HepG2 (cell line): ENCODE measurements around the gene RUNX2. TPM values are rescaled to one million over a fixed set of nuclear protein-coding genes. Genes with fewer than 3 reads are reported as not detected.

ENCODE experiments used
- ATAC-seq: fragments of 200-7000 bp; cut with Tn5 transposase; 3 replicates; pipeline ENCODE4 v1.9.1; 2020; ENCODE audit warnings: mild to moderate bottlenecking, moderate library complexity
- BruUV-seq: library from RNA; stranded (reverse); fragments of 400-500 nt; replicated peaks from 2 replicates; lab custom pipeline; 2021; lab: Mats Ljungman, UMichigan
- CTCF ChIA-PET: fragments of 300-600 bp; formaldehyde crosslinking; extraction: SDS; loops from one replicate; lab custom pipeline; 2021; ENCODE audit warnings: low total read pairs, inconsistent platforms, low intra/inter-chr PET ratio; lab: Yijun Ruan, JAX
- POLR2A ChIA-PET: fragments of 350-600 bp; sonication (Branson Sonifier 250); formaldehyde crosslinking; loops from one replicate; lab custom pipeline; 2020; ENCODE audit warnings: antibody characterized with exemption, inconsistent platforms; lab: Yijun Ruan, JAX
- DNase-seq: peaks from one replicate; pipeline ENCODE4 v3.0.0-alpha.2; 2015; ENCODE audit warnings: low spot score
- FAIRE-seq: peaks from 3 replicates; lab custom pipeline; 2011; peaks lifted over from hg19 to GRCh38; lab: Jason Lieb, UNC
- H2AFZ ChIP-seq: one replicate; pipeline ENCODE4 v1.6.1; 2011; ENCODE audit warnings: low read length, inconsistent platforms
- H3K27ac ChIP-seq: fragments of 300-600 bp; 3 replicates; pipeline ENCODE4 v1.8.0; 2011; ENCODE audit warnings: mixed run types, mild to moderate bottlenecking, mixed read lengths, low read length, inconsistent platforms; ENCODE audit not compliant: insufficient read depth; ENCODE audit errors: extremely low read length
- H3K27me3 ChIP-seq, 2 experiments: fragments of 200-600 bp in 1 of 2; 2 replicates in 1 of 2; 3 replicates in 1 of 2; pipeline versions ENCODE4 v1.6.0 to v1.8.0; 2011; ENCODE audit warnings: low read length in 2 of 2, mild to moderate bottlenecking in 2 of 2, moderate library complexity in 2 of 2, inconsistent platforms in 1 of 2; ENCODE audit not compliant: insufficient read depth in 2 of 2, control insufficient read depth in 1 of 2
- H3K36me3 ChIP-seq, 2 experiments: fragments of 200-600 bp in 1 of 2; replicated peaks in 1 of 2; 2 replicates in 1 of 2; 3 replicates in 1 of 2; pipeline versions ENCODE4 v1.5.1 to v1.8.0; 2011; ENCODE audit warnings: low read length in 2 of 2, inconsistent platforms in 1 of 2; ENCODE audit not compliant: insufficient read depth in 2 of 2, control insufficient read depth in 1 of 2
- H3K4me1 ChIP-seq: 2 replicates; pipeline ENCODE4 v1.5.1; 2012; ENCODE audit warnings: low read length, inconsistent platforms; ENCODE audit not compliant: insufficient read depth
- H3K4me2 ChIP-seq: 2 replicates; pipeline ENCODE4 v1.6.0; 2011; ENCODE audit warnings: low read depth, low read length, inconsistent platforms
- H3K4me3 ChIP-seq, 3 experiments: fragments of 200-600 bp in 1 of 3; sonication (generic), shearing (Covaris generic) in 1 of 3; replicated peaks in 1 of 3; 2 replicates each; pipeline ENCODE4 v1.5.1; 2011 to 2016; ENCODE audit warnings: low read length in 3 of 3, inconsistent platforms in 2 of 3, low read depth in 2 of 3, mild to moderate bottlenecking in 2 of 3, control low read depth in 1 of 3, mixed read lengths in 1 of 3; ENCODE audit not compliant: insufficient read depth in 1 of 3
- H3K79me2 ChIP-seq: one replicate; pipeline ENCODE4 v1.6.1; 2011; ENCODE audit warnings: low read length, inconsistent platforms; ENCODE audit not compliant: insufficient read depth
- H3K9ac ChIP-seq: 2 replicates; pipeline ENCODE4 v1.6.0; 2011; ENCODE audit warnings: mild to moderate bottlenecking, low read depth, low read length, inconsistent platforms; ENCODE audit not compliant: insufficient read depth
- H3K9me3 ChIP-seq: 2 replicates; pipeline ENCODE4 v1.5.1; 2012; ENCODE audit warnings: mild to moderate bottlenecking, low read length
- H4K20me1 ChIP-seq: 2 replicates; pipeline ENCODE4 v1.6.0; 2011; ENCODE audit warnings: inconsistent platforms, mild to moderate bottlenecking, low read length, moderate library complexity; ENCODE audit not compliant: insufficient read depth
- AGO1 ChIP-seq: fragments of 200-400 bp; formaldehyde crosslinking; IDR thresholded peaks from 2 replicates; pipeline ENCODE4 v1.6.1; 2017; ENCODE audit warnings: mild to moderate bottlenecking, low read depth, low read length, moderate library complexity; ENCODE audit not compliant: poor library complexity, severe bottlenecking
- CREM ChIP-seq, 2 experiments: sonication (generic) in 1 of 2; formaldehyde crosslinking in 1 of 2; IDR thresholded peaks; 2 replicates each; pipeline versions ENCODE4 v1.4.0 to v1.6.1; 2016 to 2020; ENCODE audit warnings: antibody characterized with exemption in 1 of 2, mild to moderate bottlenecking in 1 of 2, missing genetic modification reagents in 1 of 2
- CSRNP1 ChIP-seq: sonication (generic); formaldehyde crosslinking; IDR thresholded peaks from 2 replicates; pipeline ENCODE4 v1.8.1; 2023; ENCODE audit warnings: mild to moderate bottlenecking, missing genetic modification reagents
- DMAP1 ChIP-seq: IDR thresholded peaks from 2 replicates; pipeline ENCODE4 v1.6.1; 2016
- FOXK1 ChIP-seq: sonication (generic); formaldehyde crosslinking; IDR thresholded peaks from 2 replicates; pipeline ENCODE4 v1.4.0; 2020; ENCODE audit warnings: low read depth, missing genetic modification reagents, borderline replicate concordance
- GATAD2A ChIP-seq: IDR thresholded peaks from 2 replicates; pipeline ENCODE4 v1.6.1; 2016
- KLF6 ChIP-seq: IDR thresholded peaks from 2 replicates; pipeline ENCODE4 v1.8.0; 2016; ENCODE audit warnings: missing biosample characterization, missing genetic modification reagents
- RBM39 ChIP-seq: fragments of 200-400 bp; formaldehyde crosslinking; IDR thresholded peaks from one replicate; pipeline ENCODE4 v1.6.1; 2018; ENCODE audit warnings: antibody characterized with exemption, mild to moderate bottlenecking, low read depth, low read length; ENCODE audit not compliant: poor library complexity, severe bottlenecking
- RNF2 ChIP-seq: fragments of 450-650 bp; conservative IDR thresholded peaks from 2 replicates; pipeline ENCODE4 v1.6.1; 2016; ENCODE audit warnings: low read depth
- SATB2 ChIP-seq: sonication (generic); formaldehyde crosslinking; IDR thresholded peaks from 2 replicates; pipeline ENCODE4 v1.5.0; 2020; ENCODE audit warnings: missing genetic modification reagents
- SMARCC2 ChIP-seq: fragments of 450-650 bp; IDR thresholded peaks from 2 replicates; pipeline ENCODE4 v1.6.1; 2017; ENCODE audit warnings: antibody characterized with exemption, mild to moderate bottlenecking
- ZBTB14 ChIP-seq: sonication (generic); formaldehyde crosslinking; IDR thresholded peaks from 2 replicates; pipeline ENCODE4 v1.4.0; 2020; ENCODE audit warnings: missing genetic modification reagents
- ZBTB26 ChIP-seq: IDR thresholded peaks from 2 replicates; pipeline ENCODE4 v1.6.1; 2016; ENCODE audit warnings: missing compliant biosample characterization, missing genetic modification reagents, borderline replicate concordance
- ZNF30 ChIP-seq: sonication (generic); formaldehyde crosslinking; IDR thresholded peaks from 2 replicates; pipeline ENCODE4 v1.5.0; 2020; ENCODE audit warnings: mild to moderate bottlenecking, missing genetic modification reagents
- ZNF790 ChIP-seq: sonication (generic); formaldehyde crosslinking; IDR thresholded peaks from 2 replicates; pipeline ENCODE4 v1.8.0; 2022; ENCODE audit warnings: missing genetic modification reagents, mild to moderate bottlenecking, borderline replicate concordance
- ZSCAN29 ChIP-seq: sonication (generic); formaldehyde crosslinking; conservative IDR thresholded peaks from 2 replicates; pipeline ENCODE4 v1.4.0; 2020; ENCODE audit warnings: mild to moderate bottlenecking, missing genetic modification reagents
- ZSCAN30 ChIP-seq: sonication (generic); formaldehyde crosslinking; IDR thresholded peaks from 2 replicates; pipeline ENCODE4 v1.5.0; 2020; ENCODE audit warnings: mild to moderate bottlenecking, missing genetic modification reagents
- ZUFSP ChIP-seq: sonication (generic); formaldehyde crosslinking; IDR thresholded peaks from 2 replicates; pipeline ENCODE4 v1.9.0; 2021; ENCODE audit warnings: missing genetic modification reagents, mild to moderate bottlenecking, borderline replicate concordance
- WGBS: methylation state at CpG from one replicate; pipeline ENCODE4 v1.1.6; 2017; ENCODE audit warnings: low lambda C conversion rate; 5-methylcytosine and 5-hydroxymethylcytosine counted together
- in situ Hi-C: cut with HindIII; loops from 2 replicates; pipeline ENCODE4 v1.10.0; 2017; ENCODE audit warnings: low pct_unique_long_range_greater_than_20kb; ENCODE audit not compliant: extremely low pct_ligation_motif_present
- intact Hi-C: fragments of 100-400 bp; cut with micrococcal nuclease; formaldehyde crosslinking; loops from one replicate; pipeline ENCODE4 v1.10.0; 2022; ENCODE audit not compliant: unreplicated experiment
- polyA plus RNA-seq, 8 experiments: library from polyadenylated mRNA; depleted of rRNA in 3 of 8; stranded (reverse) in 7 of 8; unstranded in 1 of 8; fragments of >200 nt; fragmentation: Illumina TruSeq in 4 of 8; extraction: Trizol in 4 of 8; gene quantifications; 2 replicates each; pipeline versions ENCODE4 v1.2.1 to v1.2.3, GENCODE V29; 2011 to 2016; ENCODE audit warnings: low read depth in 4 of 8, missing spikeins in 1 of 8, mixed read lengths in 1 of 8; ENCODE audit not compliant: insufficient read depth in 1 of 8
- total RNA-seq, 5 experiments: library from RNA; depleted of rRNA; stranded (reverse); fragments of >200 nt; fragmentation: Illumina TruSeq; extraction: Trizol; gene quantifications; 2 replicates each; pipeline ENCODE4 v1.2.3, GENCODE V29; 2016; ENCODE audit warnings: low read depth in 1 of 5

RUNX2 gene
- total and polyA plus RNA-seq, 2 of the 13 experiments (the other 11 are each of a cell fraction or from before 2014, with no cell fraction given), result not detected

- no peak overlapping the region for H3K9ac ChIP-seq
- no peak overlapping the region for H2AFZ ChIP-seq
- no TSS peak for BruUV-seq
- no peaks in the 10 kb centered on the region for H3K36me3 ChIP-seq
- peak overlapping the region; percentile 77 for H3K4me2 ChIP-seq
- H3K79me2 ChIP-seq, result no peaks in the 10 kb centered on the region
- FAIRE-seq (peak; percentile 81), ATAC-seq (peak; percentile 97), DNase-seq (peak; percentile 98)
- H3K27me3 ChIP-seq, result peaks cover 0 to 25% of the 10 kb centered on the region in 2 experiments; a peak in 3 of 5 replicates
- WGBS, result under 1% methylated on average over 9 of the region's 9 CpGs
- intact Hi-C loops (no loop called here), in situ Hi-C loops (no loop called here)
- no peaks in the 10 kb centered on the region for H4K20me1 ChIP-seq
- H3K27ac ChIP-seq, result no peak overlapping the region
- CTCF ChIA-PET, result no interaction called here
- no peaks in the 10 kb centered on the region for H3K9me3 ChIP-seq
- POLR2A ChIA-PET, result interaction anchor here (1.0 to 1.2 kb wide), 2 partner anchors 12 to 68 kb away, joined by 3 to 10 read pairs; partner anchors contain the start of gene SUPT3H
- H3K4me3 ChIP-seq, result peak overlapping the region in 1 of 3 experiments; percentile 38; a peak in 1 of 6 replicates
- peaks cover 17% of the 10 kb centered on the region for H3K4me1 ChIP-seq
- TF ChIP-seq ZUFSP (CRISPR knock-in tag), result no peak
- no peak for TF ChIP-seq ZBTB14 (CRISPR knock-in tag)
- TF ChIP-seq CSRNP1 (CRISPR knock-in tag), result peak; percentile 91
- TF ChIP-seq SMARCC2, result peak; percentile 85
- peak; percentile 73; the same call in 1 of the 2 replicates for TF ChIP-seq ZBTB26 (CRISPR knock-in tag)
- TF ChIP-seq AGO1, result no peak
- TF ChIP-seq FOXK1 (CRISPR knock-in tag), result peak; percentile 99
- peak; percentile 86 for TF ChIP-seq RNF2
- TF ChIP-seq RBM39, result no peak
- TF ChIP-seq ZNF790 (CRISPR knock-in tag), result peak; percentile 45; the same call in 1 of the 2 replicates
- peak; percentile 91 for TF ChIP-seq KLF6
- no peak for TF ChIP-seq ZNF30 (CRISPR knock-in tag)
- TF ChIP-seq DMAP1 (CRISPR knock-in tag), result peak; percentile 93
- TF ChIP-seq GATAD2A (CRISPR knock-in tag), result peak; percentile 99
- peak; percentile 86; the same call in 1 of the 2 replicates for TF ChIP-seq ZSCAN29 (CRISPR knock-in tag)
- TF ChIP-seq SATB2 (CRISPR knock-in tag), result peak; percentile 72; the same call in 1 of the 2 replicates
- peak; percentile 67 for TF ChIP-seq CREM (IDR thresholded peaks at IDR 0.05)
- no peak for TF ChIP-seq CREM (CRISPR knock-in tag; IDR thresholded peaks at IDR 0.05)
- no peak for TF ChIP-seq ZSCAN30 (CRISPR knock-in tag)
Measured at GRCh38 chr6:45445749-45446549, 117.8 kb downstream of the RUNX2 start.
